KMS-11 (cell line): Measurements from ENCODE around the gene USH1G.

Source experiments
- H2AFZ ChIP-seq: fragments of 200-600 bp; sonication (generic); 2 replicates; pipeline ENCODE4 v1.6.1; 2016; ENCODE audit warnings: antibody characterized with exemption, mixed run types, low read depth
- H3K27ac ChIP-seq: fragments of 200-600 bp; sonication (generic); 2 replicates; pipeline ENCODE4 v1.6.1; 2016; ENCODE audit warnings: mild to moderate bottlenecking, mixed run types
- H3K27me3 ChIP-seq: fragments of 200-600 bp; sonication (generic); 2 replicates; pipeline ENCODE4 v1.6.1; 2017; ENCODE audit warnings: mild to moderate bottlenecking, low read depth, mixed run types, moderate library complexity; ENCODE audit not compliant: insufficient read depth
- H3K36me3 ChIP-seq: fragments of 200-600 bp; sonication (generic); 2 replicates; pipeline ENCODE4 v1.6.1; 2017; ENCODE audit warnings: mild to moderate bottlenecking, mixed run types; ENCODE audit not compliant: insufficient read depth
- H3K4me1 ChIP-seq: fragments of 200-600 bp; sonication (generic); 2 replicates; pipeline ENCODE4 v1.6.1; 2016; ENCODE audit warnings: mild to moderate bottlenecking, low read depth, mixed run types; ENCODE audit not compliant: poor library complexity, severe bottlenecking
- H3K4me2 ChIP-seq: fragments of 200-600 bp; sonication (generic); 2 replicates; pipeline ENCODE4 v1.7.0; 2016; ENCODE audit warnings: mild to moderate bottlenecking, mixed run types
- H3K4me3 ChIP-seq: fragments of 200-600 bp; sonication (generic); IDR thresholded peaks from 2 replicates; pipeline ENCODE4 v1.6.1; 2017; ENCODE audit warnings: low read depth, low read length, mixed read lengths; ENCODE audit not compliant: insufficient read depth
- H3K79me2 ChIP-seq: fragments of 200-600 bp; sonication (generic); 2 replicates; pipeline ENCODE4 v1.6.1; 2016; ENCODE audit warnings: low read depth, mixed run types; ENCODE audit not compliant: insufficient read depth
- H3K9ac ChIP-seq: fragments of 200-600 bp; sonication (generic); 2 replicates; pipeline ENCODE4 v1.6.1; 2016; ENCODE audit warnings: mild to moderate bottlenecking, mixed run types
- H4K20me1 ChIP-seq: fragments of 200-600 bp; sonication (generic); 2 replicates; pipeline ENCODE4 v1.6.1; 2016; ENCODE audit warnings: mild to moderate bottlenecking, mixed run types; ENCODE audit not compliant: insufficient read depth
- TF ChIP-seq, protein P1 (sequence below): fragments of 200-600 bp; sonication (generic); conservative IDR thresholded peaks from 2 replicates; pipeline ENCODE4 v1.6.1; 2017; ENCODE audit warnings: low read depth, mild to moderate bottlenecking, antibody characterized with exemption, low read length, moderate library complexity, mixed read lengths

The USH1G gene

DNA sequence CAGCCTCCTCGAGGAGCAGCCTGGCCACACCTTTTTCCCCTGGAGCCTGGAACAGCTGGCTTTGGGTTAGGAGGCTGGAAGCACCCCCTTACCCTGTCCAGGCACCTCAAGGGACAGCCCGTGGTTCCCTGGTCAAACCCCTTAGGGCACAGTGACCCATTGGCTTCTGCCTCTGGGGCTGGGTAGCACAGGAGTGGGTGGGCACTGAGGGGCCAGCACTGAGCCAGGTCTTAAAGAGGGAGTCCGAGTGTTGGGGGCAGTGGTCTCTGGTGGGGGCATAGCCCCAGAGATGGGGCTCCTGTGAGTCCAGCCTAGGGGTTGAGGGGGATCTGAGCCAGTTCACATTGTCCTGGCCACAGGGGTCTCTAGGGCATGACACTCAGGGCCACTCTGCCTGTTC is 28.0 kb upstream of the USH1G start:
- Histone ChIP-seq H3K4me1 (peaks cover 2% of the 10 kb centered on the region), H3K27ac (no peak overlapping the region), H3K4me3 (no peak overlapping the region), H3K4me2 (no peak overlapping the region), H3K79me2 (no peaks in the 10 kb centered on the region), H3K36me3 (no peaks in the 10 kb centered on the region), H2AFZ (no peak overlapping the region), H4K20me1 (no peaks in the 10 kb centered on the region), H3K9ac (no peak overlapping the region), H3K27me3 (peaks cover 70% of the 10 kb centered on the region)
- TF ChIP-seq, protein P1, sequence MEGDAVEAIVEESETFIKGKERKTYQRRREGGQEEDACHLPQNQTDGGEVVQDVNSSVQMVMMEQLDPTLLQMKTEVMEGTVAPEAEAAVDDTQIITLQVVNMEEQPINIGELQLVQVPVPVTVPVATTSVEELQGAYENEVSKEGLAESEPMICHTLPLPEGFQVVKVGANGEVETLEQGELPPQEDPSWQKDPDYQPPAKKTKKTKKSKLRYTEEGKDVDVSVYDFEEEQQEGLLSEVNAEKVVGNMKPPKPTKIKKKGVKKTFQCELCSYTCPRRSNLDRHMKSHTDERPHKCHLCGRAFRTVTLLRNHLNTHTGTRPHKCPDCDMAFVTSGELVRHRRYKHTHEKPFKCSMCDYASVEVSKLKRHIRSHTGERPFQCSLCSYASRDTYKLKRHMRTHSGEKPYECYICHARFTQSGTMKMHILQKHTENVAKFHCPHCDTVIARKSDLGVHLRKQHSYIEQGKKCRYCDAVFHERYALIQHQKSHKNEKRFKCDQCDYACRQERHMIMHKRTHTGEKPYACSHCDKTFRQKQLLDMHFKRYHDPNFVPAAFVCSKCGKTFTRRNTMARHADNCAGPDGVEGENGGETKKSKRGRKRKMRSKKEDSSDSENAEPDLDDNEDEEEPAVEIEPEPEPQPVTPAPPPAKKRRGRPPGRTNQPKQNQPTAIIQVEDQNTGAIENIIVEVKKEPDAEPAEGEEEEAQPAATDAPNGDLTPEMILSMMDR: no peak

DNA sequence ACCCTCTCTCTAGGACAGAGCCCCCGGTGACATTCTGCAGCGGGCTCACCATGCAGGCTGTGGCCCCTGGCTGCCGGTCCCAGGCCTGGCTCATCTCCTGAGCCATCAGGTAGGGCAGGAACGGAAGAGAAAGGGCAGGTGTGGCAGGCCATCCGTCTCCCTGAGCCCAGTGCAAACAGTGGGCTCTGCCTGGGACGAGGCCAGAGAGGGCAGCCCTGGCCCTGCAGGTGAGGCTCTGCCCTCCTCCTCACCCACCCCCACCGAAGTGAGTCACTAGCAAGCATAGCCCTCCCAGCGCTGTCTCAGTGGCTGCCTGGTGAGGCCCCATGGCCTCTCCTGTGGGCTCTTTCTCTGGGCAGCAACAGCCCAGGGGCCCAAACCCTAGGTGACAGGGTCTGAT is 27.2 kb upstream of the USH1G start:
- TF ChIP-seq, protein P1: no peak
- H3K27ac ChIP-seq: no peak overlapping the region
- no peak overlapping the region for H3K4me2 ChIP-seq
- no peak overlapping the region for H3K4me3 ChIP-seq
- peaks cover 78% of the 10 kb centered on the region for H3K27me3 ChIP-seq
- H2AFZ ChIP-seq: no peak overlapping the region
- no peaks in the 10 kb centered on the region for H4K20me1 ChIP-seq
- no peaks in the 10 kb centered on the region for H3K79me2 ChIP-seq
- H3K9ac ChIP-seq: no peak overlapping the region
- H3K4me1 ChIP-seq: peaks cover 11% of the 10 kb centered on the region
- H3K36me3 ChIP-seq: no peaks in the 10 kb centered on the region

DNA sequence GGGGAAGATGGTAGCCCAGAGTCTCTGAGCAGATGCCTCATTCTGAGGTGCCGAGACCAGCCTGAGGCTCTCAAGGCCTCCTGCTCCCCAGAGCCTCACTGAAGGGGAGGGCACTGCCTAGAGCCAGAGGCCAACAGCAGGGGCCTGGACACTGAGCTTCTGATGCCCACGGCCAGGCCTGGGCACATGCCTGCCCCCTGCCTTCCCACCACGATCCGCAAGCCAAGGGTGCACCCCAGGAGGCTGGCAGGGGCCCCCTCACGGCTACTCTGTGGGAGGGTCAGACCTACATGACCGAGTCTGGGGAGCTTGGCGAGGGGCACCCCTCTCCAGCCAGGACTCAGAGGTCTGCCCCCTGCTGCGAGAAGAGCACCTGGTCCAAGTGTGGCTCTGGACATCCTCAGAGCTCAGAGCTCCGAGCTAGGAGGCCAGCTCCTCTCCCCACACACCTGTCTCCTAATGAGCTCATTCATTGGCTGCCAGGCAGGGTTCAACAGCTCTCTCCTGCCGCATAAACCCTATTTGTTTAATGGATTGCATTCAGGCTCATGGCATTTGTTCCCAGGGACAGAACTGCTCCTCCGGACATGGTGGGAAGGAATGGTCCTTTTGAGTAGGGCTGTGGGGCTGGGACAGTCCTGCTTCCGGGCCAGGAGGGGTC is 26.5 kb upstream of the USH1G start:
- no peak overlapping the region for H3K27ac ChIP-seq
- no peaks in the 10 kb centered on the region for H3K79me2 ChIP-seq
- peaks cover 77% of the 10 kb centered on the region for H3K27me3 ChIP-seq
- H3K4me2 ChIP-seq: no peak overlapping the region
- no peaks in the 10 kb centered on the region for H3K36me3 ChIP-seq
- no peak overlapping the region for H3K9ac ChIP-seq
- H3K4me1 ChIP-seq: peaks cover 16% of the 10 kb centered on the region
- TF ChIP-seq, protein P1: no peak
- no peak overlapping the region for H3K4me3 ChIP-seq
- no peak overlapping the region for H2AFZ ChIP-seq
- no peaks in the 10 kb centered on the region for H4K20me1 ChIP-seq

DNA sequence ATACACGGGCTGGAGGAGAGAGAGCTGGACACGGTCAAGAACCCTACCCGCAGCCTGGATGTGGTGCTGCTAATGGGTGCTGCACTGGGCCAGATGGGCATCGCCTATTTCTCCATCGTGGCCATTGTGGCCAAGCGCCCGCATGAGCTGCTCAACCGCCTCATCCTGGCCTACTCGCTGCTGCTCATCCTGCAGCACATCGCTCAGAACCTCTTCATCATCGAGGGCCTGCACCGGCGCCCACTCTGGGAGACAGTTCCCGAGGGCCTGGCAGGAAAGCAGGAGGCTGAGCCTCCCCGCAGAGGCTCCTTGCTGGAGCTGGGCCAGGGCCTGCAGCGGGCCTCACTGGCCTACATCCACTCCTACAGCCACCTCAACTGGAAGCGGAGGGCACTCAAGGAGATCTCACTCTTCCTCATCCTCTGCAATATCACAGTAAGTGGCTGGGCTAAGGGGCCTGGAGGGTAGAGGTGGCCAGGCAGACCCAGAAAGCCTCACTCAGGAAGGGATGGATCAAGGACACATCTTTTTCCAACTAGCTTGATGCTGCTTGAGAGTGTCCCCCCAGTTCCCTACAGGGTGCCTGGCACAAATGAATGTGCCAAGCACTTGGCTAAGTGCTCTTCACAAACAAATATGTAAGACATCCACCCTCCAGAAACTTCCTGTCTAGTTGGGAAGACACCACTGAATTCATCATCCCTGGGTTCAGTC is 24.1 kb upstream of the USH1G start:
- TF ChIP-seq, protein P1: no peak
- peaks cover 86% of the 10 kb centered on the region for H3K27me3 ChIP-seq

More for the DNA sequence above, 24.1 kb upstream of the USH1G start:
- Histone ChIP-seq H3K9ac (no peak overlapping the region), H3K27ac (no peak overlapping the region), H3K4me2 (no peak overlapping the region), H4K20me1 (no peaks in the 10 kb centered on the region), H3K79me2 (no peaks in the 10 kb centered on the region), H3K4me3 (no peak overlapping the region), H3K36me3 (no peaks in the 10 kb centered on the region), H2AFZ (no peak overlapping the region), H3K4me1 (peaks cover 16% of the 10 kb centered on the region)
